HUDEP-2 (cell line): Measurements from ENCODE around the gene GREM1.

Experiments used
- DNase-seq, 76 experiments: peaks; one replicate each; lab custom pipeline; 2025; ENCODE audit not compliant: unreplicated experiment in 76 of 76; lab: John Stamatoyannopoulos, UW

GREM1 gene

DNA sequence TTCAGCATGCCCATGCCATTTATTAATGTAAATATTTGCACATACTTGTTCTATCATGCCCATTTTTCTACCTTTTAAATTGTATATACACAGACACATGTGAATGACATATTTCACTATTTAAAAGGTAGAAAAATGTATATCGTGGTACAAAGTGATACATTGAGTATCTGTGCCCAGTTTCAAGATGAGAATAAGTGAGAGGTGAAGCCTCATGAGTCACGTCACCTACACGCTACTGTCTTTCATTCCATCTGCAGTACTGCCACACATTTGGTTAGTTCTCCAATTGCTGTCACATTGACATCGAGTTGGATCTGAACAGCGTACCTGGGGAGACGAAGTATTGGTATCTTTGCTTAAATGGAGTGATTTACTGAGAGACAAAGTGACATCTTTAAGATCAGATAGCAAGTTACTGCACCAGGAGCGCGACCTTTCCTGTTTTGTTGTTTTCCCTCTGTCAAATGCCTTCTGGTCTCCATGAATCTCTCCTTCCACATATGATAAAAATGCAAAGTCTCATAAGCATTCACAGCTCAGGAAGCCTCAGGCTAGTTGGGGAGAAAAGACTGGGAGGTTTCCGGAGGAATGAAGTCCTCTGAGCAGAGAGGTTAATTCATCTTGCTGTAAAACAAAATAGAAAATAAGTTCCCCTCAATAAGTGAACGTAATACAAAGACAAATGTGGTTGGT is 12.0 kb downstream of the GREM1 start:
- DNase-seq: no peak

DNA sequence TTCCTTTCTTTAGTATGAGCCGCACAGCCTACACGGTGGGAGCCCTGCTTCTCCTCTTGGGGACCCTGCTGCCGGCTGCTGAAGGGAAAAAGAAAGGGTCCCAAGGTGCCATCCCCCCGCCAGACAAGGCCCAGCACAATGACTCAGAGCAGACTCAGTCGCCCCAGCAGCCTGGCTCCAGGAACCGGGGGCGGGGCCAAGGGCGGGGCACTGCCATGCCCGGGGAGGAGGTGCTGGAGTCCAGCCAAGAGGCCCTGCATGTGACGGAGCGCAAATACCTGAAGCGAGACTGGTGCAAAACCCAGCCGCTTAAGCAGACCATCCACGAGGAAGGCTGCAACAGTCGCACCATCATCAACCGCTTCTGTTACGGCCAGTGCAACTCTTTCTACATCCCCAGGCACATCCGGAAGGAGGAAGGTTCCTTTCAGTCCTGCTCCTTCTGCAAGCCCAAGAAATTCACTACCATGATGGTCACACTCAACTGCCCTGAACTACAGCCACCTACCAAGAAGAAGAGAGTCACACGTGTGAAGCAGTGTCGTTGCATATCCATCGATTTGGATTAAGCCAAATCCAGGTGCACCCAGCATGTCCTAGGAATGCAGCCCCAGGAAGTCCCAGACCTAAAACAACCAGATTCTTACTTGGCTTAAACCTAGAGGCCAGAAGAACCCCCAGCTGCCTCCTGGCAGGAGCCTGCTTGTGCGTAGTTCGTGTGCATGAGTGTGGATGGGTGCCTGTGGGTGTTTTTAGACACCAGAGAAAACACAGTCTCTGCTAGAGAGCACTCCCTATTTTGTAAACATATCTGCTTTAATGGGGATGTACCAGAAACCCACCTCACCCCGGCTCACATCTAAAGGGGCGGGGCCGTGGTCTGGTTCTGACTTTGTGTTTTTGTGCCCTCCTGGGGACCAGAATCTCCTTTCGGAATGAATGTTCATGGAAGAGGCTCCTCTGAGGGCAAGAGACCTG is 13.2 kb downstream of the GREM1 start:
- DNase-seq: peak in 33 of 76 experiments; percentile 1 to 63 (median 22)

DNA sequence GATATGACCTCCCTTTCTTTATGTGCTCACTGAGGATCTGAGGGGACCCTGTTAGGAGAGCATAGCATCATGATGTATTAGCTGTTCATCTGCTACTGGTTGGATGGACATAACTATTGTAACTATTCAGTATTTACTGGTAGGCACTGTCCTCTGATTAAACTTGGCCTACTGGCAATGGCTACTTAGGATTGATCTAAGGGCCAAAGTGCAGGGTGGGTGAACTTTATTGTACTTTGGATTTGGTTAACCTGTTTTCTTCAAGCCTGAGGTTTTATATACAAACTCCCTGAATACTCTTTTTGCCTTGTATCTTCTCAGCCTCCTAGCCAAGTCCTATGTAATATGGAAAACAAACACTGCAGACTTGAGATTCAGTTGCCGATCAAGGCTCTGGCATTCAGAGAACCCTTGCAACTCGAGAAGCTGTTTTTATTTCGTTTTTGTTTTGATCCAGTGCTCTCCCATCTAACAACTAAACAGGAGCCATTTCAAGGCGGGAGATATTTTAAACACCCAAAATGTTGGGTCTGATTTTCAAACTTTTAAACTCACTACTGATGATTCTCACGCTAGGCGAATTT is 14.9 kb downstream of the GREM1 start:
- DNase-seq: no peak

DNA sequence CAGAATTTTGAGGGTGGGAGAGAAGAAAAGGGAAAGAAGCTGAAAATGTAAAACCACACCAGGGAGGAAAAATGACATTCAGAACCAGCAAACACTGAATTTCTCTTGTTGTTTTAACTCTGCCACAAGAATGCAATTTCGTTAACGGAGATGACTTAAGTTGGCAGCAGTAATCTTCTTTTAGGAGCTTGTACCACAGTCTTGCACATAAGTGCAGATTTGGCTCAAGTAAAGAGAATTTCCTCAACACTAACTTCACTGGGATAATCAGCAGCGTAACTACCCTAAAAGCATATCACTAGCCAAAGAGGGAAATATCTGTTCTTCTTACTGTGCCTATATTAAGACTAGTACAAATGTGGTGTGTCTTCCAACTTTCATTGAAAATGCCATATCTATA is 15.5 kb downstream of the GREM1 start:
- DNase-seq: no peak

DNA sequence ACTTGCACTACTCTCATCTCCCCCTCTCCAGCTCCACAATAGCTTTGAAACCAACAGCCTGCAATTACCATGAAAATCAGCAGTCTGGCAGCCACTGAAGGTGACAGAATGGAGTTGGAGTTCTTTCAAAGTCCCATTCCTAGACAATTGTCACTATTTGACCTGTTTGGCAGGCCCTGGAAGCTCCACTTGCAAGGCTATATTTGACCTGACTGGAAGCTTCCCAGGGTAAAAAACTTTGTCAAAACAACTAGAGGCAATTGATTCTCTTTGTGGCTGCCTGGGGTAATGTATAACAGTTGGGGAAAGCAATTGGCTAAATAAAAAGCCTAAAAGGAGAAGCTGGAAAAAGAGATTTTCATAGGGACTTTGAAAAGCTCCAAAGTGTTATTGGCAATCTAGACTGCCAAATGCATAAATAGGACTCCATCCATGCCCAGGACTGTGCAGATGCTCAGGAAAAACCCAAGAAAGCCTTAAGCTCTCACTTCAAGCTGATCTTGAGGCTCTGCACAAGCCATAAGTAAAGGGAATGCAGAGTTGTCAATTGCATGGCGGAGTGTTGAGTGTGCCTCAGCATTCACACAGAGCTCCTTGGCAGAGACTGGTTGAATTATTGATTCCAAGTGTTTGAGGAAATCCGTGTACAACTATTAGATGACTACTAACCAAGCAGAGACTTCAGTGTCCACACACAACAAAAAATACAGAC is 18.3 kb downstream of the GREM1 start:
- DNase-seq: no peak

DNA sequence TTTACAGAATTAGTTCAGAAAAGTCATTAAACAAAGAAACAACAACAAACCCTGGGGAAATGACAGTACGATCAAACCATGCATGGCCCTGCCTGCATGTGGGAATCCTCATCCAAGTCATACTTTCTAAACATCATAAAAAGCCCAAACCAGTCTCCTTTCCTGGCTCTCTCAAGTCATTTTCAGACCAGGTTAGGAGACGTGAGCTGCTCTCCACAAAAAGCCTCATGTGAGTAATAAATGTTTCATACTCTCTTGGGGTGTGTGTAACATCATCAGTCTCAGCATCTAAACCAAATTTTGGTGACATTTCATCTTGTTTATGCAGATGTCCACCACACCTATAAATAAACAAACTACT is 18.9 kb downstream of the GREM1 start:
- no peak for DNase-seq

DNA sequence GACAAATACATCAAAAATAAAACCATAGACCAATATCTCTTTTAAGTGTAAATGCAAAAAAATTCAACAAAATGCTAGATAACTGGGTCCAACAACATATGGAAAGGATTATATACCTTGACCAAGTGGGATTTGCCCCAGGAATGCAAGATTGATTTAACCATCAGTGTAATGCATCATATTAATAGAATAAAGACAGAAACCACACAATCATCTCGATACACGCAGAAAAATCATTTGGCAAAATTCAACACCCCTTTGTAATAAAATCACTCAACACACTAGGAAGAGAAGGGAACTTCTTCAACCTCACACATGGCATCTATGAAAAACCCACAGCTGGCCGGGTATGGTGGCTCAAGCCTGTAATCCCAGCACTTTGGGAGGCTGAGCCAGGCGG is 19.5 kb downstream of the GREM1 start:
- DNase-seq: no peak

DNA sequence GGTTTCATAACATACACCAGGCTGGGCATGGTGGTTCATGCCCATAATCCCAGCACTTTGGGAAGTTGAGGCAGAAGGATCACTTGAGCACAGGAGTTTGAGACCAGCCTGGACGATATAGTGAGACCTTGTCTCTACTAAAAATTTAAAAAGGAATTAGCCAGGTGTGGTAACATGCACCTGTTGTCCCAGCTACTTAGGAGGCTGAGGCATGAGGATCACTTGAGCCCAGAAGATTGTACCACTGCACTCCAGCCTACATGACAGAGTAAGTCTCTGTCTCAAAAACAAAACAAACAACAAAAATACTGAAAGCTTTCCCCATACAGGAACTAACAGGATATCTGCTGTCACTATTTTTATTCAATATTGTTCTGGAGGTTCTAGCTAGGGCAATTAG is 20.9 kb downstream of the GREM1 start:
- DNase-seq: no peak

DNA sequence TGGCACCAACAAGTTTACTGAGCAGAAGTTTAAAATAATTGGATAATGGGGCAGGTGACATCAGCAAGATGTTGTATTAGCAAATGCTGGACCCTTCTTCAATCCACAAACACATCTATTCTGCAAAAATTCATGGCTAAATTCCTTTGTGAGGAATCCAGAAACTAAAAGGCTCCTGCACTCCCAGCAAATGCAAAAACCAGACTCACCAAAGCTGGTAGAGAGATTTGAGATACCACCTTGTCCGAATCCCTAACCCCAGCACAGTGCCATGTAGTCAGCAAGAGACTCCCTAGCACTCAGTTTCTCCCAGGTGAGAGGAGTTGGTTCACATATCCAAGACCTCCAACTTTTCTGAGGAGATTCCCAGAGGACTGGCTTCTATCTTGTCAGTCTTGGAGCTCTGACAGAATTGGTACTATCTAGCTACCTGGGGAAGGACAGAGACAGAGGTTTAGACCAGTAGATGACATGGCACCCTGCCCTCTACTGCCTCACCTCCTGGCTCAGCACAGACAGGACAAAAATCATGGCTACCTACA is 21.8 kb downstream of the GREM1 start:
- DNase-seq: no peak

DNA sequence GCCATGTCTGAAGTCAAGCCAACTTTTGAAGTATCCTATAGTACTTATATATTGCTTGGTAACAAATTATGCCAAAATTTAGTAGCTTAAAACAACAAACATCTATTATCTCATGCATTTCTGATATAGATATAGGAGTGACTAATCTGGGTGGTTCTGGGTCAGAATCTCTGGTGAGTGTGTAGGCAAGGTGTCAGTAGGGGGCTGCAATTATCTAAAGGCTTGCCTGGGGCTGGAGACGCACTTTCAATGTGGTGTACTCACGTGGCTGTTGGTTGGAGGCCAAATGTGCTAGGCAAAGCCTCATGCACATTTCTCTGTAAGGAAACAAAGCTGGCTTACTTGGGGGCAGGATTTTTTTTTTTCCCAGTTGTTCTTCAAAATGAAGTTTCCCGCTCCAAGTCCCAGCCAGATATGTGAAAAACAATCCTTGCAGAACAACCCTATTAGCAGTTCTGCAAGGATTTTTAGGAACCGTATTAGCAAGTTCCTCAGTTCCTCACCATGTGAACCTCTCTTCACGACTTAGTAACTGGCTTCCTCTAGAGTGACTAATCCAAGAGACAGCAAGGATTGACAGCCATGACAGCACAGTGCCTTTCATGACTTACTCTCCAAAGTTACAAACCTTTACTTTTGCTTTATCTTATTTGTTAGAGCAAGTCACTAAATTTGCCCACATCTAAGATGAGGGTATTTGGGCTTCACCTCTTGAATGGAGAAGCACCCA is 25.8 kb downstream of the GREM1 start:
- DNase-seq: peak in 1 of 76 experiments; percentile 3

DNA sequence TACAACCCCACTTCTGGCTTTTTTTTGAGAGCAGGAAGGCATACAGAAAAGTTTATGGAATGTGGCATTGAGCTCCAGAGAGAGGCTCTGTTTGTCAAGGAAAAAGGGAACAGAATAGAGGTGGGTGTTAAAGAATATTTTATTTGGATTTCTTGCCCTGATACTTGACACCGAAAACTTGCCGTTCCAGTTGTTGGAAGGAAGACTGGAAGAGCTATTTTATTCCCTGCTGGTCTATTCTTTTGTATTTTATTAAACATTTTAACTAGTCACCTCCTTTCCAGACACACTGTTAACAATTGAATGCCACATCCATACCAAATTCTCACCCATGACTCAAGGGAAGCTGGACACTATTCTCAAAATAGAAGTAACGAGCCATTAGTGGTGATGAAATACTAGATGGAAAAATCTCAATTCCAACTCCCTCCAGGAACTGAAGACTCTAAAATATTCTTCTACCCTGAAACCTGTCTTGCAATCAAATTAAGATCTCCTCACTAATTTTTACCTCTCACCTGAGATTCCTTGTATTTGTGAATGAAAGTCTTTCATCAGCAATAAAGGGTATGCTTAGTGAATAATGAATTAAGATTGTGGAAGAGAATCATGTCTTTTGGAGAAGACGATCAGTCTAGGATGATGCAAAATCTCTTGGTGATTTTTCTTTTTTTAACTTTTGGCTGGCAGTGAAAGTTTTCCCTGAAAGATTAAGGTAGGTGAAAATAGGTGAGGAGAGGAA is 28.5 kb downstream of the GREM1 start:
- DNase-seq: no peak

DNA sequence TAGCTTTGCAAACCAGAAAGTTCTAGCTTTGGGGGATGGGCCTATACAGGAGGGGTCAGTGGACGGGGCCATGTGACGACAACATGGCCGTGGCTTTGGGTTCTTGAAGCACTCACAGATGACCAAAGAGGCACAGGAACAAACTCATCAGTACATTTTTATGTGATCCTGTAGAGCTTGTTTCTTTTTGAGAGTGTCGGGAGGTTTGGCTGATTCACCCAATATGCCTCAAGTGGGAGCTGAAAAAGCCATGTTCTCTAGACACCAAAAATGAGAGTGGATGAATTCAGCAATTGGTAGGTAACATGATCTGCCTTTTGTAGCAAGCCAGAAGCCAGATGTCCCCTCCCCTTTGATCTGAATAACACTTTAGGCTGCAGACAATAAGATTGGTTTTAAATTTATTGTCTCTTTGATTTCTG is 30.1 kb downstream of the GREM1 start:
- DNase-seq: no peak

DNA sequence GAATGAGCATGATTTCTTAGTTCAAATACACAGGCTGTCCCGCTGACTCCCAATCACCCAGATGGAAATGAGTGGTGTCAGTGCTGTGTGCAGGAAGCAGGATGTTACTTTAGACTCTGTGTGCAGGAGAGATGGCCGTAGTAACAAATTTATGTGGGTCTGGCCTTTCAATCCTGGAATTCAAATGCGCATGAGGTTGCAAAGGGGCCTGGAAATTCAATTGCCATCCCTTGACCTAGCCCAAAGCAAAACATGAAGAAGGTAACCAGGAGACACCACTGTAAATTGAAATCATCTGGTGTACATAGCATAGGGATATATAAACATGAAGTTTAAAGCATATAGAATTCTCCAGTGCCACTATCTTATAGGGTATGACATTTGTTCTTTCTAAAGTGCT is 33.2 kb downstream of the GREM1 start:
- no peak for DNase-seq

DNA sequence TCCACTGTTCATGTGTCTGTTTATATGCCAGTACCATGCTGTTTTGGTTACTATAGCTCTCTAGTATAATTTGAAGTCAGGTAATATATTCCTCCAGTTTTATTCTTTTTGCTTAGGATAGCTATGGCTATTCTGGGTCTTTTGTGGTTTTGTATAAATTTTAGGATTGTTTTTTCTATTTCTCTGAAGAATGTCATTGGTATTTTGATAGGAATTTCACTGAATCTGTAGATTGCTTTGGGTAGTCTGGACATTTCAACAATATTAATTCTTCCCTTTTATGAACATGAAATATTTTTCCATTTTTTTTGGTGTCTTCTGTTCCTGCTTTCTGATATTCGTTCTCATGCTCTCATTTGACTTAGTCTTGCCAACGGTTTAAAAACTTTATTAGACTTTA is 39.6 kb downstream of the GREM1 start:
- no peak for DNase-seq

DNA sequence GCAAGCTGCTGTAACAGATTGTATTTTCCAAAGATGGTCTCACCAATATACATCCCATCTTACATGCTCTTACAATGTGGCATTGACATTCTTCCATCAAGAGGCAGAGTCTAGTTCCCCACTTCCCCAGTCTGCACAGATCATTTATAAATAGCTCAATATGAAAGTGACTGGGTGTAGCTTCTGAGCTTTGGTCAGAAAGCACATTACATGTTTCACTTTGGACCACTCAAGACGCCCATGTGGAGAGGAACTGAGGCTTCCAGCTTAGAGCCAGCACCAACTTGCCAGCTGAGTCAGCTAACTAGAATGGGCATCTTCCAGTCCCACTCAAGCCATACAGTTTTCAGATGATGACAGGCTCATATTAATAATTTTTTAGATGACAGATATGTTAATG is 45.5 kb downstream of the GREM1 start:
- no peak for DNase-seq

DNA sequence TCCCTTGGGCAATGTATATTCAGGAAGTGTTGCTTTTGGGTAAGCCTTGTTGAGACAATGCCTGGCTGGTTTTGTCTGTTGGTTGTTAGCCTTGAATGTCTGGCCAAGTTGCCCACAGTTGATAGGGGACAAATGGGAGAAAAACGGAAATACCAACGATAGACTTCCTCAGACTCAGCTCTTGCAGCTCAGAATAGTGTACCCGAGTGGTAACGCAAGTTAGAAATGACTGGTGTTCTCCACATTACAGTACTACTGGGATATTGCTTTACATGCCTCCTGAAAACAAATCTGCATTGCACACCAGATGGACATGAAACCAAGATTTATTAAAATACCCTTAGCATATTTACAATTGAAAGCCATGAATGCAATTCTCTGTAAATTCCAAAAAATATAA is 47.4 kb downstream of the GREM1 start:
- DNase-seq: no peak

DNA sequence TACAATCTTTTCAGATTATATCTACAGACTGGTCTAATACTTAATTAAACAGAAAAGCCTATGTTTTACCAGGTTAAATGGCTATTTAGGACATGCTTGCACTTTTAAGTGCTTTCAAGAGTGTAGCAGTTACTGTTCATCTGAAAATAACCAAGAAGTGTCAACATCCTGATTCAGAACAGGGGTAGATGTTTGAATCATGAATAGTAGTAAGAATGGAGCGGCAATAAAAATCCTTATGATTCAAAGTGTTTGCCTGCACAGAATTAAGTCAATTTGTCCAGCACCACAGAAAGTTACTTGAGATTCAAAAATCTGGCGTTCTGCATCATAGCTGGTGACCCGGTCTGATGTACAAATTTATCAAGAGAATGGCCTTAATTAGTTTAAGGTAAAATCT is 48.3 kb downstream of the GREM1 start:
- DNase-seq: no peak

DNA sequence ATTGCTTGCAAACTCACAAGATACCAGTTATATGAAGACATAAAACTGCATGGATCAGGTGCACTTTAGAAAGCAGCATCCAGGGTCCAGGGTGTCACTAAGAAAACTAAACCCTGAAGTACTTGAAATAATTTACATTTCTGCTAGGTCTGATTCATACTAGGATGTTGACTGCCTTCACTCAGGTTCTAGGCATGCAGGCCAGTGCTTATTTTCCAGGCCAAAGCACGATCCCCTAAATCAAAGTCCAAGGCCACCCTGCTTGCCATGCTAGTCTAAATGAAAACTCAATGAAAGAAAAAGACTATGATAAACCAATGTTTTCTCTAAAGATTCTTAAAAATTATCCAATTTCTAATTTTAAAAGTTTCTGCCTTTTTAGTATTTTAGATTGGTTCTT is 49.4 kb downstream of the GREM1 start:
- no peak for DNase-seq

DNA sequence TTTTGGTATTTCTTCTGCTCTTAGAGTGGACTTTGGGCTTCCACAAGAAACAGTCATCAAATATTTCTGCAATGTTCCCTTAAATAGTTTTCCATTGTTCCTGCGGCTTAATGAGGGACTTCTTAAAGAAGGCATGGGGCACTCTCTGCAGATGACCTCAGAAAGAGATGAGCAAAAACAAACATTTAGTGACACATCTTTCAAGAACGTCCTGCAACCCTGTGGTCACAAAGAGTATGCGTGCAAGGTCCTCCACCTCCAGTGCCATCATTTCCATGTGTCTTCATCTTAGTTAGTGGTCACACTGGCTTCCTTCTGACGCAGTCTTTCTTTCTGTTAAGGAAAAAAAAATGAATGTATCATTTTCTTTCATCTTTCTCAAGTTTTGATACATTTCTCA is 56.2 kb downstream of the GREM1 start:
- no peak for DNase-seq
